IMR-90 (cell line): Measurements from ENCODE around the gene KRI1.

Experiments
- BHLHE40 ChIP-seq: fragments of 150-350 bp; IDR thresholded peaks from 2 replicates; pipeline ENCODE4 v1.6.1; 2016; ENCODE audit warnings: mild to moderate bottlenecking, low read depth, low read length
- CEBPB ChIP-seq: IDR thresholded peaks from 2 replicates; pipeline ENCODE4 v1.6.1; 2012; ENCODE audit warnings: low read depth, low read length, improper control_type of control experiment
- CTCF ChIP-seq: conservative IDR thresholded peaks from 2 replicates; pipeline ENCODE4 v1.5.1; 2012; ENCODE audit warnings: mild to moderate bottlenecking, low read depth, low read length, improper control_type of control experiment
- ELK1 ChIP-seq: fragments of 150-350 bp; IDR thresholded peaks from 2 replicates; pipeline ENCODE4 v1.6.1; 2016; ENCODE audit warnings: low read depth, mild to moderate bottlenecking, low read length, moderate library complexity, borderline replicate concordance
- FOS ChIP-seq: fragments of 150-350 bp; IDR thresholded peaks from 2 replicates; pipeline ENCODE4 v1.6.1; 2016; ENCODE audit warnings: low read depth, low read length
- MAFK ChIP-seq: IDR thresholded peaks from 2 replicates; pipeline ENCODE4 v1.6.1; 2012; ENCODE audit warnings: low read depth, low read length, improper control_type of control experiment
- MXI1 ChIP-seq: IDR thresholded peaks from 2 replicates; pipeline ENCODE4 v1.6.1; 2012; ENCODE audit warnings: low read depth, mild to moderate bottlenecking, low read length, moderate library complexity, borderline replicate concordance
- POLR2A ChIP-seq: IDR thresholded peaks from 2 replicates; pipeline ENCODE4 v1.6.1; 2012; ENCODE audit warnings: mild to moderate bottlenecking, low read depth, low read length
- RAD21 ChIP-seq: IDR thresholded peaks from 2 replicates; pipeline ENCODE4 v1.6.1; 2012; ENCODE audit warnings: low read length, improper control_type of control experiment
- RCOR1 ChIP-seq: IDR thresholded peaks from 2 replicates; pipeline ENCODE4 v1.6.1; 2012; ENCODE audit warnings: mild to moderate bottlenecking, low read length, improper control_type of control experiment; ENCODE audit not compliant: insufficient replicate concordance
- RFX5 ChIP-seq: IDR thresholded peaks from 2 replicates; pipeline ENCODE4 v1.8.0; 2012; ENCODE audit warnings: low read depth, mild to moderate bottlenecking, low read length, moderate library complexity
- USF2 ChIP-seq: fragments of 150-350 bp; IDR thresholded peaks from 2 replicates; pipeline ENCODE4 v1.6.1; 2017; ENCODE audit warnings: mild to moderate bottlenecking, antibody characterized with exemption, low read length, low read depth

- TF ChIP-seq MXI1 (no peak), FOS (no peak), RCOR1 (no peak), USF2 (no peak), RAD21 (no peak), CTCF (no peak), BHLHE40 (no peak), CEBPB (no peak), POLR2A (no peak), ELK1 (no peak), RFX5 (no peak), MAFK (no peak)
These were observed 40.2 kb downstream of the KRI1 start for GRCh38 chr19:10525636-10526035.
